HCT116 (cell line): ENCODE results near the gene MMP24.

ENCODE experiments used
- EZH2 ChIP-seq: fragments of 200-600 bp; sonication (generic); IDR thresholded peaks from 2 replicates; pipeline ENCODE4 v1.6.1; 2017; ENCODE audit warnings: antibody characterized with exemption, mixed run types
- EZH2phosphoT487 ChIP-seq: fragments of 200-600 bp; IDR thresholded peaks from 2 replicates; pipeline ENCODE4 v1.6.1; 2018; ENCODE audit warnings: antibody characterized with exemption, borderline replicate concordance
- MAX ChIP-seq: IDR thresholded peaks from 2 replicates; pipeline ENCODE4 v1.6.1; 2012
- POLR2A ChIP-seq: IDR thresholded peaks from 2 replicates; pipeline ENCODE4 v1.7.0; 2011; ENCODE audit warnings: borderline replicate concordance; ENCODE audit not compliant: insufficient read depth, insufficient read length; ENCODE audit errors: extremely low read depth
- POLR2AphosphoS5 ChIP-seq: IDR thresholded peaks from 2 replicates; pipeline ENCODE4 v1.6.1; 2011; ENCODE audit warnings: mild to moderate bottlenecking, low read depth, low read length, moderate library complexity
- REST ChIP-seq: IDR thresholded peaks from 2 replicates; pipeline ENCODE4 v1.6.1; 2012; ENCODE audit warnings: low read depth
- SIN3A ChIP-seq: IDR thresholded peaks from 2 replicates; pipeline ENCODE4 v1.6.1; 2012; ENCODE audit warnings: low read depth
- TF ChIP-seq, protein P1 (sequence below), 3 experiments: fragments of 200-600 bp in 1 of 3; sonication (generic) in 1 of 3; IDR thresholded peaks in 2 of 3; conservative IDR thresholded peaks in 1 of 3; 2 replicates each; pipeline ENCODE4 v1.5.1; 2012 to 2017; ENCODE audit warnings: low read depth in 2 of 3, low read length in 2 of 3, antibody characterized with exemption in 1 of 3, borderline replicate concordance in 1 of 3, control low read depth in 1 of 3, mild to moderate bottlenecking in 1 of 3, mixed read lengths in 1 of 3, mixed run types in 1 of 3, moderate library complexity in 1 of 3; ENCODE audit not compliant: insufficient read depth in 1 of 3
- TF ChIP-seq, protein P2 (sequence below): IDR thresholded peaks from 2 replicates; pipeline ENCODE4 v1.6.1; 2012

DNA sequence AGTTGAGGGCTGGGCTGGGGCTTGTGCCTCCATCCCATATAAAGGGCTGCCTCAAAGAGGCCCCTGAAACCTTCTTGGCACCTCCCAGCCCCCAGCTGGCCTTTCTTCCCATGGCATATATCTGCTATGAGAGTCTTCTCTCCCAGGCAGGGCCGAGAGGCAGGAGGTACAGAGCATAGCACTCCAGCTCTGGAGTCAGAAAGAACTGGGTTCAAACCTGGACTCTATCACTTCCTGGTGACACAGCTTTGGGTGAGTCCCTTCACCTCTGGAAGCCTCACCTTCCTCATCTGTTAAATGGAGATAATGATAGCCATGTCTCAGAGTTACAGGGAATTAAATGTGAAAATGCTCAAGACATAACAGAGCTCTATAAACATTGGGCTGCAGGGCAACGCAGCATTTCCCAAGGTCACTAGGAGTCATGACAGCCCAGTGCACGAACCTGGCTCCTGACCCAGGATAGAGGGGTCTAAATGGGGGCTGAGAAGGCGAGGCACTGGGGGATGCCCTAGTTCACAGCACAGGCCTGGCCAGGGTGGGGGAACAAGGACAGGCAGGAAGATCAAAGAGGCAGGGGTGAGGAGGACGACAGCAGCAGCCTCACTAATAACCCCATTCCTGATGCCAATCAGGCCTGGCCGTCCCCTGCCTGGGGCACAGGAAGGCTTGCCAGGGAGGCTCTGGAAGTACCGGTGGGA, 63.8 kb downstream of the MMP24 start:
- TF ChIP-seq SIN3A, result no peak
- TF ChIP-seq, protein P1, sequence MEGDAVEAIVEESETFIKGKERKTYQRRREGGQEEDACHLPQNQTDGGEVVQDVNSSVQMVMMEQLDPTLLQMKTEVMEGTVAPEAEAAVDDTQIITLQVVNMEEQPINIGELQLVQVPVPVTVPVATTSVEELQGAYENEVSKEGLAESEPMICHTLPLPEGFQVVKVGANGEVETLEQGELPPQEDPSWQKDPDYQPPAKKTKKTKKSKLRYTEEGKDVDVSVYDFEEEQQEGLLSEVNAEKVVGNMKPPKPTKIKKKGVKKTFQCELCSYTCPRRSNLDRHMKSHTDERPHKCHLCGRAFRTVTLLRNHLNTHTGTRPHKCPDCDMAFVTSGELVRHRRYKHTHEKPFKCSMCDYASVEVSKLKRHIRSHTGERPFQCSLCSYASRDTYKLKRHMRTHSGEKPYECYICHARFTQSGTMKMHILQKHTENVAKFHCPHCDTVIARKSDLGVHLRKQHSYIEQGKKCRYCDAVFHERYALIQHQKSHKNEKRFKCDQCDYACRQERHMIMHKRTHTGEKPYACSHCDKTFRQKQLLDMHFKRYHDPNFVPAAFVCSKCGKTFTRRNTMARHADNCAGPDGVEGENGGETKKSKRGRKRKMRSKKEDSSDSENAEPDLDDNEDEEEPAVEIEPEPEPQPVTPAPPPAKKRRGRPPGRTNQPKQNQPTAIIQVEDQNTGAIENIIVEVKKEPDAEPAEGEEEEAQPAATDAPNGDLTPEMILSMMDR (IDR thresholded peaks at IDR 0.05 in 2 of 3, conservative IDR thresholded peaks at IDR 0.05 in 1 of 3; ENCODE audit: borderline replicate concordance in 1 of 3, insufficient read depth in 1 of 3, low read depth in 2 of 3, low read length in 2 of 3), result no peak
- TF ChIP-seq EZH2phosphoT487, result no peak
- no peak for TF ChIP-seq POLR2A
- no peak for TF ChIP-seq EZH2
- no peak for TF ChIP-seq MAX
- no peak for TF ChIP-seq REST
- no peak for TF ChIP-seq POLR2AphosphoS5
- TF ChIP-seq, protein P2, sequence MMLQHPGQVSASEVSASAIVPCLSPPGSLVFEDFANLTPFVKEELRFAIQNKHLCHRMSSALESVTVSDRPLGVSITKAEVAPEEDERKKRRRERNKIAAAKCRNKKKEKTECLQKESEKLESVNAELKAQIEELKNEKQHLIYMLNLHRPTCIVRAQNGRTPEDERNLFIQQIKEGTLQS, result no peak
